HFFc6 (cell line): ENCODE results near the gene ACP3. TPM values are rescaled to one million over a fixed set of nuclear protein-coding genes. Genes with fewer than 3 reads are reported as not detected.
"Not testable (repeated sequence)": the region's sequence is repeated elsewhere in the genome, so short reads cannot be mapped to it uniquely, and the experiment has no call there.

Experiments used
- DNase-seq: peaks from one replicate; pipeline ENCODE4 v3.0.0-alpha.2; 2018
- H3K27ac Mint-ChIP-seq: 2 replicates; pipeline ENCODE4 v1.8.0; 2020; ENCODE audit warnings: mild to moderate bottlenecking, mixed read lengths
- H3K27me3 Mint-ChIP-seq: 2 replicates; pipeline ENCODE4 v1.8.0; 2021; ENCODE audit warnings: mild to moderate bottlenecking, moderate library complexity, mixed read lengths; ENCODE audit not compliant: insufficient read depth
- H3K36me3 Mint-ChIP-seq: 2 replicates; pipeline ENCODE4 v1.8.0; 2021; ENCODE audit warnings: low read depth, mixed read lengths
- H3K4me1 Mint-ChIP-seq: 2 replicates; pipeline ENCODE4 v1.8.0; 2020; ENCODE audit warnings: low read depth, mixed read lengths
- H3K4me3 Mint-ChIP-seq: 2 replicates; pipeline ENCODE4 v1.8.0; 2020; ENCODE audit warnings: mild to moderate bottlenecking, moderate library complexity, mixed read lengths
- H3K9me3 Mint-ChIP-seq: 2 replicates; pipeline ENCODE4 v1.8.0; 2020; ENCODE audit warnings: mild to moderate bottlenecking, mixed read lengths
- CTCF ChIP-seq: fragments of 200-600 bp; sonication (generic); IDR thresholded peaks from 2 replicates; pipeline ENCODE4 v1.5.0; 2021; ENCODE audit warnings: antibody characterized with exemption, mild to moderate bottlenecking
- total RNA-seq, 6 experiments: library from RNA; stranded (reverse); fragmentation: NEBNext Ultra II Directional; extraction: Animal tissue kit (Norgen Biotek cat#: 25700); gene quantifications; 2 replicates in 1 of 6; 3 replicates in 5 of 6; pipeline ENCODE4 v1.2.3, GENCODE V29; 2021

ACP3 gene
- total RNA-seq, 6 experiments from 2014 or later = not detected

GRCh38 chr3:132368962-132369361 lies 51.8 kb downstream of the ACP3 start:
- Mint-ChIP-seq H3K4me1 (no peaks in the 10 kb centered on the region), H3K27me3 (peaks cover 11% of the 10 kb centered on the region), H3K9me3 (no peaks in the 10 kb centered on the region), H3K4me3 (no peak overlapping the region), H3K27ac (no peak overlapping the region), H3K36me3 (no peaks in the 10 kb centered on the region)
- DNase-seq = no peak
- TF ChIP-seq CTCF = no peak

GRCh38 chr3:132376945-132377354 lies 59.7 kb downstream of the ACP3 start:
- H3K27me3 Mint-ChIP-seq = not testable (repeated sequence)

GRCh38 chr3:132378048-132378762 lies 61.0 kb downstream of the ACP3 start:
- no peak for TF ChIP-seq CTCF
- H3K36me3 Mint-ChIP-seq = no peaks in the 10 kb centered on the region
- peaks cover 10% of the 10 kb centered on the region; the same call in 1 of the 2 replicates for H3K27me3 Mint-ChIP-seq
- no peak overlapping the region for H3K27ac Mint-ChIP-seq
- no peak for DNase-seq
- no peak overlapping the region for H3K4me3 Mint-ChIP-seq
- no peaks in the 10 kb centered on the region for H3K9me3 Mint-ChIP-seq
- no peaks in the 10 kb centered on the region for H3K4me1 Mint-ChIP-seq

More at GRCh38 chr3:132376945-132377354, 59.7 kb downstream of the ACP3 start:
- not testable (repeated sequence) for H3K36me3 Mint-ChIP-seq, H3K4me1 Mint-ChIP-seq, DNase-seq, H3K4me3 Mint-ChIP-seq, H3K9me3 Mint-ChIP-seq, H3K27ac Mint-ChIP-seq

GRCh38 chr3:132378846-132379245 lies 61.6 kb downstream of the ACP3 start:
- H3K27ac Mint-ChIP-seq = no peak overlapping the region
- H3K27me3 Mint-ChIP-seq = peaks cover 10% of the 10 kb centered on the region; the same call in 1 of the 2 replicates
- no peak overlapping the region for H3K4me3 Mint-ChIP-seq
- H3K36me3 Mint-ChIP-seq = no peaks in the 10 kb centered on the region
- no peaks in the 10 kb centered on the region for H3K4me1 Mint-ChIP-seq
- H3K9me3 Mint-ChIP-seq = no peaks in the 10 kb centered on the region
- no peak for TF ChIP-seq CTCF
- no peak for DNase-seq

GRCh38 chr3:132380920-132381319 lies 63.7 kb downstream of the ACP3 start:
- no peak for TF ChIP-seq CTCF
- no peaks in the 10 kb centered on the region for H3K4me1 Mint-ChIP-seq
- DNase-seq = no peak

GRCh38 chr3:132381348-132381944 lies 64.2 kb downstream of the ACP3 start:
- no peak for DNase-seq
- Mint-ChIP-seq H3K4me1 (no peaks in the 10 kb centered on the region), H3K9me3 (no peaks in the 10 kb centered on the region), H3K4me3 (no peak overlapping the region), H3K27me3 (peaks cover 14% of the 10 kb centered on the region; the same call in 1 of the 2 replicates), H3K36me3 (no peaks in the 10 kb centered on the region), H3K27ac (no peak overlapping the region)
- TF ChIP-seq CTCF = no peak

More at GRCh38 chr3:132380920-132381319, 63.7 kb downstream of the ACP3 start:
- Mint-ChIP-seq H3K4me3 (no peak overlapping the region), H3K27me3 (peaks cover 14% of the 10 kb centered on the region; the same call in 1 of the 2 replicates), H3K36me3 (no peaks in the 10 kb centered on the region), H3K9me3 (no peaks in the 10 kb centered on the region), H3K27ac (no peak overlapping the region)
